Esophagus squamous epithelium (tissue), 4 donors: ENCODE data around the gene MAGOH.

ENCODE experiments used
- POLR2A ChIP-seq, 4 donors: fragments of 450-650 bp; IDR thresholded peaks; one replicate each; pipeline ENCODE4 v1.6.1; 2017; ENCODE audit warnings: antibody characterized with exemption in 4 of 4, mild to moderate bottlenecking in 4 of 4, moderate library complexity in 3 of 4
- TF ChIP-seq, protein P1 (sequence below), 6 experiments: fragments of 450-650 bp in 4 of 6; fragments of 200-600 bp in 2 of 6; sonication (generic) in 2 of 6; IDR thresholded peaks; one replicate each; pipeline ENCODE4 v1.5.1; 2016 to 2019; ENCODE audit warnings: antibody characterized with exemption in 6 of 6, mild to moderate bottlenecking in 4 of 6, moderate library complexity in 4 of 6

DNA sequence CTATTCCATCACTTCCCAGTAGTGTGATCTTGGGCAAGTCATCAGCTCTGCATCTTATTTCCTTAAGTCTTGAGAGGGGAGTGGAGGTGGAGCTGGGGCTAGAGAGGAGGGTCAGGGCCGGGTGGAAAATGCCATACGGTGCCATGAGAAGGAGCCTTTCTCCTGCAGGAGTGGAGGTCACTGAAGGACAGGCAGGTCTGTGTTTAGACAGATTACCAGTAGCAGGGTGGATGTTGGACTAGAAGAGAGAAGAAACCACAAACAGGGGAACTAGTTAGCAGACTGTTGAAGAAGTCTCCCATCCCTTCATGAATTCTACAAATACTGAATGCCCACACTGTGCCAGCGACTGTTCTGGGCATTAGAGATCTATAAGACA is 55.6 kb downstream of the MAGOH start:
- no peak for TF ChIP-seq POLR2A (IDR thresholded peaks at IDR 0.05)
- TF ChIP-seq, protein P1, sequence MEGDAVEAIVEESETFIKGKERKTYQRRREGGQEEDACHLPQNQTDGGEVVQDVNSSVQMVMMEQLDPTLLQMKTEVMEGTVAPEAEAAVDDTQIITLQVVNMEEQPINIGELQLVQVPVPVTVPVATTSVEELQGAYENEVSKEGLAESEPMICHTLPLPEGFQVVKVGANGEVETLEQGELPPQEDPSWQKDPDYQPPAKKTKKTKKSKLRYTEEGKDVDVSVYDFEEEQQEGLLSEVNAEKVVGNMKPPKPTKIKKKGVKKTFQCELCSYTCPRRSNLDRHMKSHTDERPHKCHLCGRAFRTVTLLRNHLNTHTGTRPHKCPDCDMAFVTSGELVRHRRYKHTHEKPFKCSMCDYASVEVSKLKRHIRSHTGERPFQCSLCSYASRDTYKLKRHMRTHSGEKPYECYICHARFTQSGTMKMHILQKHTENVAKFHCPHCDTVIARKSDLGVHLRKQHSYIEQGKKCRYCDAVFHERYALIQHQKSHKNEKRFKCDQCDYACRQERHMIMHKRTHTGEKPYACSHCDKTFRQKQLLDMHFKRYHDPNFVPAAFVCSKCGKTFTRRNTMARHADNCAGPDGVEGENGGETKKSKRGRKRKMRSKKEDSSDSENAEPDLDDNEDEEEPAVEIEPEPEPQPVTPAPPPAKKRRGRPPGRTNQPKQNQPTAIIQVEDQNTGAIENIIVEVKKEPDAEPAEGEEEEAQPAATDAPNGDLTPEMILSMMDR (IDR thresholded peaks at IDR 0.05), result no peak
